Measurements from ENCODE around the gene ARHGEF7.
A peak's percentile ranks its signal among the peaks of the same experiment; 100 is the strongest.

ARHGEF7 gene

DNA sequence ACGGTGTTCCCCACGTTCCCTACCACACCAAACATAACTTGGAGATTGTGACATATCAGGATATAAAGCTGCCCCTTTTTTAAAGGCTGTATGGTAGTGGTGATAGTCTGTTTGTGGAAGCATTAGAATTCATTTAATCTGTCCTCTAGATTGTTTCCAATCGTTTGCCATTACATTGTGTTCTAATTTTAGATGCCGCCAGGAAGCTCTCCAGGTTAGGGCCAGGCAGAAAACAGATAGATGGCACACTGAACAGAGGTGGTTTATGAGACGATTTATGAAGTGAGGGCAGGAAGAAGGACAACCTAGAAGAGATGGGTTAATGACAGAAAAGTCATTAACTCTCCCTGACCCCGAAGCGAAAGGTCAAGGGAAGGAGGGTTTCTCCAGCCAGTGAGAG, 30.0 kb downstream of the ARHGEF7 start:
- Histone ChIP-seq H2AK5ac (ENCODE audit: low read length) (no peak overlapping the region), H2BK5ac (ENCODE audit: low read depth, low read length, poor library complexity) (no peak overlapping the region), H4K12ac (ENCODE audit: low read depth, low read length) (no peak overlapping the region), H2BK12ac (ENCODE audit: low read length) (no peak overlapping the region), H3K4me2 (ENCODE audit: low read length) (no peak overlapping the region), H3K14ac (ENCODE audit: low read length) (no peak overlapping the region), H3K27me3 (ENCODE audit: insufficient read depth, low read length) (no peaks in the 10 kb centered on the region), H3K4me3 (ENCODE audit: low read depth, low read length) (no peak overlapping the region), H3K4ac (ENCODE audit: low read depth, low read length) (no peak overlapping the region), H3K9ac (ENCODE audit: low read length) (no peak overlapping the region), H4K91ac (ENCODE audit: low read depth, low read length) (no peak overlapping the region), H3K27ac (ENCODE audit: low read depth, low read length) (no peak overlapping the region), H3K36me3 (ENCODE audit: control insufficient read depth in 1 of 2, insufficient read depth in 2 of 2, low read length in 2 of 2) (no peaks in the 10 kb centered on the region), H3K79me1 (ENCODE audit: low read length) (no peaks in the 10 kb centered on the region), H2AFZ (ENCODE audit: insufficient read depth, low read length, poor library complexity) (no peak overlapping the region), H3K79me2 (ENCODE audit: control insufficient read depth, insufficient read depth, low read length, poor library complexity) (no peaks in the 10 kb centered on the region), H2BK120ac (ENCODE audit: insufficient read depth, low read length, poor library complexity) (no peak overlapping the region), H3K9me3 (ENCODE audit: insufficient read depth, low read depth, low read length) (no peaks in the 10 kb centered on the region), H3K18ac (ENCODE audit: low read length) (no peak overlapping the region), H3K23ac (ENCODE audit: low read length) (no peak overlapping the region), H3K4me1 (ENCODE audit: control insufficient read depth in 1 of 2, insufficient read depth in 2 of 2, low read length in 2 of 2) (no peaks in the 10 kb centered on the region), H4K8ac (ENCODE audit: low read depth, low read length) (no peak overlapping the region)
- WGBS (ENCODE audit: extremely low coverage, insufficient coverage, insufficient read length): no CpG with 5 or more reads among the region's 7 CpGs
- no peak for DNase-seq

DNA sequence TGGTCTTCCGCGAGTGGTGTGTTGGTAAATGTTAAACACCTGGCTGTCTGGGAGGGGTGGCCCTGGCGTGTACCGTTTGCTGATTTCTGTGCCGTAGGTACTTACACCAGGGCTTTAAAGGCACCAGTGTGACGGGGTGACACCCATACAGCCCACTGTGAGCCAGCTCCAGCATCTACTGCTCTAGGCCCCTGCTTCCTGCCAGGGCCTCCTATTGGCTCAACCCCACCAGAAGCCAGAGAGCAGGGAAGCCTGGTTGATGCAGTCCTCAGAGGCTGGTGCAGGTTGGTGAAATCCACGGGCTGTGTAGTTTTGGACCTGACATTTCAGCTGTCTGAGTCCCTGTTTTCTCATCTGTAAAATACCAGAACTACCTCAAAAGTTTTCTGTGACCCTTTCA, 30.4 kb downstream of the ARHGEF7 start:
- no peak overlapping the region for H2BK5ac ChIP-seq (ENCODE audit: low read depth, low read length, poor library complexity)
- H2AK5ac ChIP-seq (ENCODE audit: low read length): no peak overlapping the region
- H3K9ac ChIP-seq (ENCODE audit: low read length): no peak overlapping the region
- H3K18ac ChIP-seq (ENCODE audit: low read length): no peak overlapping the region
- no peaks in the 10 kb centered on the region for H3K27me3 ChIP-seq (ENCODE audit: insufficient read depth, low read length)
- H4K91ac ChIP-seq (ENCODE audit: low read depth, low read length): no peak overlapping the region
- no peak overlapping the region for H2BK120ac ChIP-seq (ENCODE audit: insufficient read depth, low read length, poor library complexity)
- no peak overlapping the region for H3K27ac ChIP-seq (ENCODE audit: low read depth, low read length)
- no peak overlapping the region for H2AFZ ChIP-seq (ENCODE audit: insufficient read depth, low read length, poor library complexity)
- no peak overlapping the region for H4K8ac ChIP-seq (ENCODE audit: low read depth, low read length)
- H3K9me3 ChIP-seq (ENCODE audit: insufficient read depth, low read depth, low read length): no peaks in the 10 kb centered on the region
- H2BK12ac ChIP-seq (ENCODE audit: low read length): no peak overlapping the region
- no peak overlapping the region for H3K4me3 ChIP-seq (ENCODE audit: low read depth, low read length)
- no peak overlapping the region for H4K12ac ChIP-seq (ENCODE audit: low read depth, low read length)
- H3K36me3 ChIP-seq (ENCODE audit: control insufficient read depth in 1 of 2, insufficient read depth in 2 of 2, low read length in 2 of 2): no peaks in the 10 kb centered on the region
- H3K14ac ChIP-seq (ENCODE audit: low read length): no peak overlapping the region
- no peak overlapping the region for H3K4ac ChIP-seq (ENCODE audit: low read depth, low read length)
- H3K79me2 ChIP-seq (ENCODE audit: control insufficient read depth, insufficient read depth, low read length, poor library complexity): no peaks in the 10 kb centered on the region
- no peak overlapping the region for H3K4me2 ChIP-seq (ENCODE audit: low read length)
- no peak for DNase-seq
- no peaks in the 10 kb centered on the region for H3K79me1 ChIP-seq (ENCODE audit: low read length)
- WGBS (ENCODE audit: extremely low coverage, insufficient coverage, insufficient read length): no CpG with 5 or more reads among the region's 7 CpGs
- H3K23ac ChIP-seq (ENCODE audit: low read length): no peak overlapping the region
- no peaks in the 10 kb centered on the region for H3K4me1 ChIP-seq (ENCODE audit: control insufficient read depth in 1 of 2, insufficient read depth in 2 of 2, low read length in 2 of 2)

DNA sequence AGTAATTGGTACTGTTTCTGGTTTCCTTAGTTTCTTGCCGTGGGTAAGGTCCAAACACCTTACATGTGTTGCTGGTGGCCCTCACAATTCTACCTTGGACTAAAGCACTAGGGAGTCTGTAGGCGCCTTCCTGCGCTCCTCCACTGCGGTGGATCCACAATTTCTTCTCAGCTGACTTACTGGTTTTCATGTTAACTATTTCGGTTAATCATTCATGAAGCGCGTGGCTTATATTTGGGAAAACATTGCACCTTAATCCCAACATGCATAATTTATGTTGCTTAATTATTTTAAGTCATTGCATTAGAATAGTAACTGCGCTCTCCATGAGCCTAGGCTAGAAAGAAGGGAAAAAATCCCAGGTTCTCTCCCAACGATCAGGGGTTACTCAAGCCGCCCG, 37.7 kb downstream of the ARHGEF7 start:
- Histone ChIP-seq H2AFZ (ENCODE audit: insufficient read depth, low read length, poor library complexity) (peak overlapping the region; percentile 98), H3K79me2 (ENCODE audit: control insufficient read depth, insufficient read depth, low read length, poor library complexity) (peaks cover 10% of the 10 kb centered on the region), H3K18ac (ENCODE audit: low read length) (peak overlapping the region; percentile 98), H3K9me3 (ENCODE audit: insufficient read depth, low read depth, low read length) (no peaks in the 10 kb centered on the region), H3K4me3 (ENCODE audit: low read depth, low read length) (peak overlapping the region; percentile 97), H3K79me1 (ENCODE audit: low read length) (peaks cover 10% of the 10 kb centered on the region), H3K27ac (ENCODE audit: low read depth, low read length) (peak overlapping the region; percentile 97), H4K12ac (ENCODE audit: low read depth, low read length) (peak overlapping the region; percentile 100), H3K4ac (ENCODE audit: low read depth, low read length) (peak overlapping the region; percentile 33), H3K14ac (ENCODE audit: low read length) (peak overlapping the region; percentile 100), H3K9ac (ENCODE audit: low read length) (peak overlapping the region; percentile 76), H3K4me2 (ENCODE audit: low read length) (peak overlapping the region; percentile 99), H3K36me3 (ENCODE audit: control insufficient read depth in 1 of 2, insufficient read depth in 2 of 2, low read length in 2 of 2) (no peaks in the 10 kb centered on the region), H4K8ac (ENCODE audit: low read depth, low read length) (peak overlapping the region; percentile 100), H4K91ac (ENCODE audit: low read depth, low read length) (peak overlapping the region; percentile 94), H3K4me1 (ENCODE audit: control insufficient read depth in 1 of 2, insufficient read depth in 2 of 2, low read length in 2 of 2) (peaks cover 0 to 2% of the 10 kb centered on the region in 2 experiments), H3K27me3 (ENCODE audit: insufficient read depth, low read length) (no peaks in the 10 kb centered on the region), H2BK5ac (ENCODE audit: low read depth, low read length, poor library complexity) (peak overlapping the region; percentile 98), H2BK12ac (ENCODE audit: low read length) (no peak overlapping the region), H3K23ac (ENCODE audit: low read length) (no peak overlapping the region), H2AK5ac (ENCODE audit: low read length) (no peak overlapping the region), H2BK120ac (ENCODE audit: insufficient read depth, low read length, poor library complexity) (peak overlapping the region; percentile 97)
- no CpG with 5 or more reads among the region's 11 CpGs for WGBS (ENCODE audit: extremely low coverage, insufficient coverage, insufficient read length)
- DNase-seq: peak in 1 of 2 donors; percentile 10

DNA sequence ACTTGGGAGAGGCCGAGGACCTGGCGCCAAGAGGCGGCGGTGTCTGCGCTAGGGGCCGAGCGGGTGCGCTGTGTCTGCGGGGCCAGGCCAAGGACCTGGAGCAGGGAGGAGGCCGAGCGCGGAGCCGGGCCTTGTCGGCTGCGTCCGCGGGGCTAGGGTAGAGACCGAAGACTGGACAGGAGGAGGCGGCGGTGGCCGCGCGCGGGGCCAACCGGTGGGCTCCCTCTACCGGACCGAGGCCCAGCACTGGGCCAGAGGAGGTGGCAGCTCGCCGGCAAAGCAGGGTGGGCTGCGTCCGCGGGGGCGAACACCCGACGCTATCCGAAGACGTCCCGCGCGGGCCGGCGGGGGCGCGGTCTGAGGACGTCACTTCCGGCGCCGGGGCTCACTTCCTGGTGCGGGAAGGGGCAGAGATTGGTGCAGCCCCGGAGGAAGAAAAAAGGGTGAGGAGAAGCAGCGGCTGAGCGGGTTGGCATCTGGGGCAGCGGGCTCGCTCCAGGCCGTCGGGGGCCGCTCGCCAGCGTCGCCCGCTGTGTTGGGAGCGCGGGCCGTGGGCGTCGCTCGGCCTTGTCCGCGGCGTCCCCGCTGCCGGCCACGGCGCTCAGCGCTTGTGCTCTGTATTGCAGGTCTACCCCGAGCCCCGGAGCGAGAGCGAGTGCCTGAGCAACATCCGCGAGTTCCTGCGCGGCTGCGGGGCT, 38.3 kb downstream of the ARHGEF7 start:
- WGBS (ENCODE audit: extremely low coverage, insufficient coverage, insufficient read length): no CpG with 5 or more reads among the region's 84 CpGs
- peak overlapping the region; percentile 98 for H3K18ac ChIP-seq (ENCODE audit: low read length)
- peak overlapping the region; percentile 100 for H4K8ac ChIP-seq (ENCODE audit: low read depth, low read length)
- H3K14ac ChIP-seq (ENCODE audit: low read length): peak overlapping the region; percentile 100
- H2AFZ ChIP-seq (ENCODE audit: insufficient read depth, low read length, poor library complexity): peak overlapping the region; percentile 98
- peak overlapping the region; percentile 59 for H2AK5ac ChIP-seq (ENCODE audit: low read length)
- peak overlapping the region; percentile 97 for H3K27ac ChIP-seq (ENCODE audit: low read depth, low read length)
- no peaks in the 10 kb centered on the region for H3K9me3 ChIP-seq (ENCODE audit: insufficient read depth, low read depth, low read length)
- H2BK5ac ChIP-seq (ENCODE audit: low read depth, low read length, poor library complexity): peak overlapping the region; percentile 98
- H3K79me1 ChIP-seq (ENCODE audit: low read length): peaks cover 10% of the 10 kb centered on the region
- no peak overlapping the region for H3K23ac ChIP-seq (ENCODE audit: low read length)
- peak overlapping the region; percentile 94 for H3K4ac ChIP-seq (ENCODE audit: low read depth, low read length)
- no peak overlapping the region for H2BK12ac ChIP-seq (ENCODE audit: low read length)
- peak overlapping the region; percentile 97 for H2BK120ac ChIP-seq (ENCODE audit: insufficient read depth, low read length, poor library complexity)
- peak overlapping the region; percentile 99 for H3K4me2 ChIP-seq (ENCODE audit: low read length)
- peaks cover 10% of the 10 kb centered on the region for H3K79me2 ChIP-seq (ENCODE audit: control insufficient read depth, insufficient read depth, low read length, poor library complexity)
- peak overlapping the region; percentile 95 for H3K9ac ChIP-seq (ENCODE audit: low read length)
- no peaks in the 10 kb centered on the region for H3K27me3 ChIP-seq (ENCODE audit: insufficient read depth, low read length)
- no peaks in the 10 kb centered on the region for H3K36me3 ChIP-seq (ENCODE audit: control insufficient read depth in 1 of 2, insufficient read depth in 2 of 2, low read length in 2 of 2)
- peak overlapping the region; percentile 100 for H4K12ac ChIP-seq (ENCODE audit: low read depth, low read length)
- peaks cover 0 to 2% of the 10 kb centered on the region in 2 experiments for H3K4me1 ChIP-seq (ENCODE audit: control insufficient read depth in 1 of 2, insufficient read depth in 2 of 2, low read length in 2 of 2)
- peak overlapping the region; percentile 94 for H4K91ac ChIP-seq (ENCODE audit: low read depth, low read length)
- peak overlapping the region; percentile 97 for H3K4me3 ChIP-seq (ENCODE audit: low read depth, low read length)
- peak; percentile 89 to 92 for DNase-seq

Data from trophoblast cell (in vitro differentiated cells and primary cell).